SK-N-MC (cell line): ENCODE results near the gene NF2.

Source experiments
- EZH2 ChIP-seq: fragments of 200-600 bp; sonication (generic); IDR thresholded peaks from one replicate; pipeline ENCODE4 v1.6.1; 2017; ENCODE audit warnings: antibody characterized with exemption
- POLR2AphosphoS5 ChIP-seq: IDR thresholded peaks from 2 replicates; pipeline ENCODE4 v1.6.1; 2012; ENCODE audit warnings: mild to moderate bottlenecking, low read depth, low read length, borderline replicate concordance

GRCh38 chr22:29703569-29704195 lies 100.2 kb downstream of the NF2 start:
- TF ChIP-seq EZH2 (no peak), POLR2AphosphoS5 (no peak)
